B cell (primary cell): ENCODE measurements around the gene ZIC2.

Experiments used
- EZH2 ChIP-seq: IDR thresholded peaks from 2 replicates; pipeline ENCODE4 v1.6.1; 2012; ENCODE audit warnings: borderline replicate concordance, low read depth, mild to moderate bottlenecking, moderate library complexity, low read length; ENCODE audit not compliant: insufficient read depth, poor library complexity, severe bottlenecking
- TF ChIP-seq, protein P1 (sequence below): fragments of 200-600 bp; IDR thresholded peaks from one replicate; pipeline ENCODE4 v1.8.0; 2022; ENCODE audit warnings: antibody characterized with exemption, mild to moderate bottlenecking

DNA sequence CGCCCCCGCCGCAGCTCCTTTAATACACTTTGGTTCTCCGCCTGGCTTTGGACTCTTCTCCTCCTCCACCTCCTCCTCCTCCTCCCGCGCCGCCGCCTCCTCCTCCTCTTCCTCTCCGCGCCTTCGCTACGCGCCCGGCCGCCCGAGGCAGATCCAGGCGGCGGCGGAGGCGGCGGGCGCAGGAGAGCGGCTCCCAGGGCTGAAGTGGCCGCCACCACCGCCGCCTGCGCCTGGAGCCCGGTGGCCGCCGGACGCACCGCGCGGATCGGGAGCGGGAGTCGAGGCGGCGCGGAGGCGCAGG, at the start of gene ZIC2:
- TF ChIP-seq, protein P1, sequence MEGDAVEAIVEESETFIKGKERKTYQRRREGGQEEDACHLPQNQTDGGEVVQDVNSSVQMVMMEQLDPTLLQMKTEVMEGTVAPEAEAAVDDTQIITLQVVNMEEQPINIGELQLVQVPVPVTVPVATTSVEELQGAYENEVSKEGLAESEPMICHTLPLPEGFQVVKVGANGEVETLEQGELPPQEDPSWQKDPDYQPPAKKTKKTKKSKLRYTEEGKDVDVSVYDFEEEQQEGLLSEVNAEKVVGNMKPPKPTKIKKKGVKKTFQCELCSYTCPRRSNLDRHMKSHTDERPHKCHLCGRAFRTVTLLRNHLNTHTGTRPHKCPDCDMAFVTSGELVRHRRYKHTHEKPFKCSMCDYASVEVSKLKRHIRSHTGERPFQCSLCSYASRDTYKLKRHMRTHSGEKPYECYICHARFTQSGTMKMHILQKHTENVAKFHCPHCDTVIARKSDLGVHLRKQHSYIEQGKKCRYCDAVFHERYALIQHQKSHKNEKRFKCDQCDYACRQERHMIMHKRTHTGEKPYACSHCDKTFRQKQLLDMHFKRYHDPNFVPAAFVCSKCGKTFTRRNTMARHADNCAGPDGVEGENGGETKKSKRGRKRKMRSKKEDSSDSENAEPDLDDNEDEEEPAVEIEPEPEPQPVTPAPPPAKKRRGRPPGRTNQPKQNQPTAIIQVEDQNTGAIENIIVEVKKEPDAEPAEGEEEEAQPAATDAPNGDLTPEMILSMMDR, result no peak
- TF ChIP-seq EZH2, result no peak
